ENCODE data around the gene RINT1. TPM values are rescaled to one million over a fixed set of nuclear protein-coding genes. Genes with fewer than 3 reads are reported as not detected.

Gene RINT1
- total and polyA plus RNA-seq, 3 donors from 2014 or later, result 17.0 to 29.4 (median 21.1) TPM

GRCh38 chr7:105532709-105533460 is 884 bp downstream of the RINT1 start:
- 20 to 29% methylated on average over 12 of the region's 12 CpGs for WGBS, 2 donors
- Histone ChIP-seq H3K9me3 (no peaks in the 10 kb centered on the region), H3K4me1 (peaks cover 6% of the 10 kb centered on the region), H3K27me3 (no peaks in the 10 kb centered on the region), H3K36me3 (ENCODE audit: low read depth, missing control alignments) (no peaks in the 10 kb centered on the region), H3K4me3 (peak overlapping the region; percentile 95 to 96), H3K27ac (peak overlapping the region; percentile 68 to 74)
- intact Hi-C loops (cut with DNase I; ENCODE audit: low total_unique reads), result no loop called here
- DNase-seq, result no peak
- TF ChIP-seq CTCF (IDR thresholded peaks at IDR 0.05) (no peak), POLR2A (IDR thresholded peaks at IDR 0.05) (no peak)

- H3K4me1 ChIP-seq, result peaks cover under 1% of the 10 kb centered on the region
- H3K36me3 ChIP-seq (ENCODE audit: low read depth, missing control alignments), result no peaks in the 10 kb centered on the region
- H3K27me3 ChIP-seq, result no peaks in the 10 kb centered on the region
- TF ChIP-seq CTCF (IDR thresholded peaks at IDR 0.05), result no peak
- TF ChIP-seq POLR2A (IDR thresholded peaks at IDR 0.05), result no peak
- intact Hi-C loops (cut with DNase I; ENCODE audit: low total_unique reads), result no loop called here
- WGBS, 2 donors, result 69 to 79% methylated on average over 2 of the region's 2 CpGs
- H3K4me3 ChIP-seq, result no peak overlapping the region
- no peaks in the 10 kb centered on the region for H3K9me3 ChIP-seq
- H3K27ac ChIP-seq, result no peak overlapping the region
- DNase-seq, result no peak
Observed at GRCh38 chr7:105538339-105538738, 6.3 kb downstream of the RINT1 start.

GRCh38 chr7:105559926-105560325 is 27.9 kb downstream of the RINT1 start:
- DNase-seq, result no peak
- WGBS, 2 donors, result 69 to 73% methylated on average over 1 of the region's 1 CpG
- intact Hi-C loops (cut with DNase I; ENCODE audit: low total_unique reads), result no loop called here
- Histone ChIP-seq H3K36me3 (ENCODE audit: low read depth, missing control alignments) (no peaks in the 10 kb centered on the region), H3K27me3 (no peaks in the 10 kb centered on the region), H3K9me3 (no peaks in the 10 kb centered on the region), H3K4me3 (no peak overlapping the region), H3K4me1 (no peaks in the 10 kb centered on the region), H3K27ac (no peak overlapping the region)
- TF ChIP-seq CTCF (IDR thresholded peaks at IDR 0.05) (no peak), POLR2A (IDR thresholded peaks at IDR 0.05) (no peak)

DNA sequence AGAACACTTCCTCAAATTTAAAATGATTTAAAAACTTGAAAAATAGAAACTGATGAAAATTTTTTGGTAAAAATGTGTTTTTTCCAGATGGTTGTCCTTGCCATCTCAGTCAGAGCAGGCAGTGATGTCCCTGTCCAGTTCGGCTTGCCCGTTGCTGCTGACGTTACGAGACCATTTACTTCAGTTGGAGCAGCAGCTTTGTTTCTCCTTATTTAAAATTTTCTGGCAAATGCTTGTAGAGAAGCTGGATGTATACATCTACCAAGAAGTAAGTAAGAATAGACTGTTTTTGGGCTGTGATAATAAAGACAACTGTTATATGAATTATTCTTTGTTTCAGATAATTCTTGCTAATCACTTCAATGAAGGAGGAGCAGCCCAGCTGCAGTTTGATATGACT is 33.2 kb downstream of the RINT1 start:
- H3K36me3 ChIP-seq (ENCODE audit: low read depth, missing control alignments), result no peaks in the 10 kb centered on the region
- no peak for DNase-seq

More for the DNA sequence above, 33.2 kb downstream of the RINT1 start:
- intact Hi-C loops (cut with DNase I; ENCODE audit: low total_unique reads), result no loop called here
- no peak overlapping the region for H3K27ac ChIP-seq
- H3K4me1 ChIP-seq, result no peaks in the 10 kb centered on the region
- no peaks in the 10 kb centered on the region for H3K9me3 ChIP-seq
- no peak for TF ChIP-seq POLR2A (IDR thresholded peaks at IDR 0.05)
- no peak for TF ChIP-seq CTCF (IDR thresholded peaks at IDR 0.05)
- no peaks in the 10 kb centered on the region for H3K27me3 ChIP-seq
- H3K4me3 ChIP-seq, result no peak overlapping the region
- 76 to 88% methylated on average over 4 of the region's 4 CpGs for WGBS, 2 donors

Data from testis (tissue), 3 donors.